CD4-positive, alpha-beta T cell (primary cell): ENCODE measurements around the gene SHCBP1L. TPM values are rescaled to one million over a fixed set of nuclear protein-coding genes. Genes with fewer than 3 reads are reported as not detected.

Source experiments
- ATAC-seq: fragments of 200-7000 bp; cut with Tn5 transposase; one replicate; pipeline ENCODE4 v1.10.0; 2022; ENCODE audit warnings: mild to moderate bottlenecking; ENCODE audit not compliant: poor library complexity
- CTCF ChIA-PET: fragments of 350-600 bp; sonication (Branson Sonifier 250); formaldehyde crosslinking; loops from one replicate; lab custom pipeline; 2021; ENCODE audit warnings: antibody characterized with exemption, inconsistent platforms; lab: Charles Lee
- POLR2A ChIA-PET: fragments of 350-600 bp; sonication (Branson Sonifier 250); formaldehyde crosslinking; loops from one replicate; lab custom pipeline; 2021; ENCODE audit warnings: antibody characterized with exemption, inconsistent platforms; lab: Charles Lee
- DNase-seq, 14 experiments: peaks; one replicate each; pipeline ENCODE4 v3.0.0-alpha.2; 2013 to 2020; ENCODE audit warnings: mixed read lengths in 2 of 14
- H3K27ac ChIP-seq, 2 donors: one replicate each; pipeline versions ENCODE4 v1.5.1 to v1.7.0; 2013; ENCODE audit warnings: low read length in 2 of 2, low read depth in 1 of 2, mild to moderate bottlenecking in 1 of 2
- H3K27me3 ChIP-seq, 2 experiments: 1 replicate in 1 of 2; 2 replicates in 1 of 2; pipeline versions ENCODE4 v1.6.1 to v1.7.0; 2013; ENCODE audit warnings: low read length in 2 of 2, control low read depth in 1 of 2, mild to moderate bottlenecking in 1 of 2, moderate library complexity in 1 of 2; ENCODE audit not compliant: insufficient read depth in 2 of 2, control insufficient read depth in 1 of 2
- H3K36me3 ChIP-seq: one replicate; pipeline ENCODE4 v1.6.1; 2013; ENCODE audit warnings: low read length, control low read depth; ENCODE audit not compliant: insufficient read depth
- H3K4me1 ChIP-seq: one replicate; pipeline ENCODE4 v1.6.1; 2013; ENCODE audit warnings: low read length, control low read depth; ENCODE audit not compliant: insufficient read depth
- H3K4me3 ChIP-seq: one replicate; pipeline ENCODE4 v1.5.1; 2013; ENCODE audit warnings: mild to moderate bottlenecking, low read length, moderate library complexity
- H3K9me3 ChIP-seq, 2 experiments: 1 replicate in 1 of 2; 2 replicates in 1 of 2; pipeline versions ENCODE4 v1.6.1 to v1.7.0; 2013; ENCODE audit warnings: low read length in 2 of 2, mild to moderate bottlenecking in 2 of 2, control low read depth in 1 of 2, moderate library complexity in 1 of 2; ENCODE audit not compliant: control insufficient read depth in 1 of 2, insufficient read depth in 1 of 2
- H3K27ac Mint-ChIP-seq: one replicate; pipeline ENCODE4 v1.8.0; 2020; ENCODE audit warnings: mixed read lengths
- H3K27me3 Mint-ChIP-seq: one replicate; pipeline ENCODE4 v1.8.0; 2021; ENCODE audit warnings: mixed read lengths
- H3K36me3 Mint-ChIP-seq: one replicate; pipeline ENCODE4 v1.8.0; 2021; ENCODE audit warnings: low read depth, mixed read lengths
- H3K4me1 Mint-ChIP-seq: one replicate; pipeline ENCODE4 v1.8.0; 2021; ENCODE audit warnings: low read depth, mixed read lengths
- H3K4me3 Mint-ChIP-seq: one replicate; pipeline ENCODE4 v1.8.0; 2020; ENCODE audit warnings: mild to moderate bottlenecking, mixed read lengths
- H3K9me3 Mint-ChIP-seq: one replicate; pipeline ENCODE4 v1.8.0; 2020; ENCODE audit warnings: mixed read lengths
- intact Hi-C, 2 experiments: fragments of 100-400 bp; cut with DNase I in 1 of 2; cut with micrococcal nuclease in 1 of 2; formaldehyde crosslinking; loops; one replicate each; pipeline versions ENCODE4 v1.15.1 to v1.9.0; 2023 to 2025; cut with DNase I, micrococcal nuclease
- total RNA-seq, 174 experiments: library from RNA in 2 of 174; stranded (reverse) in 2 of 174; gene quantifications; one replicate each; pipeline ENCODE4 v1.2.3 and lab custom pipeline; 2021 to 2026
- TF ChIP-seq, protein P1 (sequence below): fragments of 200-600 bp; IDR thresholded peaks from one replicate; pipeline ENCODE4 v1.8.0; 2022; ENCODE audit warnings: antibody characterized with exemption, mild to moderate bottlenecking

Gene SHCBP1L
- total RNA-seq, 2 experiments from 2014 or later: not detected

DNA sequence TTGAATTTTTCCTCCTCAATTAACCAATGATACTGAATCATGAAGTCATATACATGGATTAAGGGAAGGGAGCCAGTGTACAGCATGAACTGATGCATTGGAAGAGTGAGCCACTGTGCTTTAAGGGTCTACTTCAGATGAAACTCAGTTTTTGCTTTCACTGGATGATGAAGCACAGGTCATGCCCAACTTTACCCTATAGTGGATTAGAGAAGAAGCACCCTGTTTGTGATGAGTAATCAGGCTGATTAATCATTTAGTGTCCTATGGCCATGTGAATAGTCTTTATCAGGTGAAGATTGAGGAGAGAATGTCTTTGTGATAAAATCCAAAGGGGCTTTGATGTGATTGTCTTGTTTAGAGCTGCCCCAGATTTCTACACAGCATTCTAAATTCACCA is 45.5 kb upstream of the SHCBP1L start:
- no peak overlapping the region for H3K4me3 ChIP-seq
- POLR2A ChIA-PET: no interaction called here
- CTCF ChIA-PET: interaction anchor here (0.9 kb wide), 1 partner anchor 10 kb away, joined by 3 read pairs; no protein-coding TSS in a partner anchor
- Mint-ChIP-seq H3K27me3 (peaks cover 56% of the 10 kb centered on the region), H3K36me3 (no peaks in the 10 kb centered on the region), H3K4me1 (no peaks in the 10 kb centered on the region), H3K4me3 (no peak overlapping the region), H3K9me3 (no peaks in the 10 kb centered on the region), H3K27ac (no peak overlapping the region)
- no peaks in the 10 kb centered on the region for H3K4me1 ChIP-seq
- DNase-seq (no peak), ATAC-seq (no peak)
- no peaks in the 10 kb centered on the region for H3K36me3 ChIP-seq
- TF ChIP-seq, protein P1, sequence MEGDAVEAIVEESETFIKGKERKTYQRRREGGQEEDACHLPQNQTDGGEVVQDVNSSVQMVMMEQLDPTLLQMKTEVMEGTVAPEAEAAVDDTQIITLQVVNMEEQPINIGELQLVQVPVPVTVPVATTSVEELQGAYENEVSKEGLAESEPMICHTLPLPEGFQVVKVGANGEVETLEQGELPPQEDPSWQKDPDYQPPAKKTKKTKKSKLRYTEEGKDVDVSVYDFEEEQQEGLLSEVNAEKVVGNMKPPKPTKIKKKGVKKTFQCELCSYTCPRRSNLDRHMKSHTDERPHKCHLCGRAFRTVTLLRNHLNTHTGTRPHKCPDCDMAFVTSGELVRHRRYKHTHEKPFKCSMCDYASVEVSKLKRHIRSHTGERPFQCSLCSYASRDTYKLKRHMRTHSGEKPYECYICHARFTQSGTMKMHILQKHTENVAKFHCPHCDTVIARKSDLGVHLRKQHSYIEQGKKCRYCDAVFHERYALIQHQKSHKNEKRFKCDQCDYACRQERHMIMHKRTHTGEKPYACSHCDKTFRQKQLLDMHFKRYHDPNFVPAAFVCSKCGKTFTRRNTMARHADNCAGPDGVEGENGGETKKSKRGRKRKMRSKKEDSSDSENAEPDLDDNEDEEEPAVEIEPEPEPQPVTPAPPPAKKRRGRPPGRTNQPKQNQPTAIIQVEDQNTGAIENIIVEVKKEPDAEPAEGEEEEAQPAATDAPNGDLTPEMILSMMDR: no peak
- peaks cover 6 to 19% of the 10 kb centered on the region in 2 experiments for H3K27me3 ChIP-seq
- intact Hi-C loops: no loop called here
- H3K9me3 ChIP-seq: no peaks in the 10 kb centered on the region
- H3K27ac ChIP-seq: no peak overlapping the region

GRCh38 chr1:182996816-182997215 is 43.9 kb upstream of the SHCBP1L start:
- DNase-seq: no peak
- POLR2A ChIA-PET: no interaction called here
- Mint-ChIP-seq H3K9me3 (no peaks in the 10 kb centered on the region), H3K27ac (no peak overlapping the region), H3K4me3 (no peak overlapping the region), H3K36me3 (no peaks in the 10 kb centered on the region), H3K27me3 (peaks cover 62% of the 10 kb centered on the region), H3K4me1 (no peaks in the 10 kb centered on the region)
- H3K27ac ChIP-seq: no peak overlapping the region
- CTCF ChIA-PET: no interaction called here
- H3K4me3 ChIP-seq: no peak overlapping the region
- no peak for ATAC-seq
- no peaks in the 10 kb centered on the region for H3K9me3 ChIP-seq
- no peaks in the 10 kb centered on the region for H3K4me1 ChIP-seq
- no peaks in the 10 kb centered on the region for H3K36me3 ChIP-seq
- peaks cover 4 to 14% of the 10 kb centered on the region in 2 experiments for H3K27me3 ChIP-seq
- TF ChIP-seq, protein P1: no peak
- intact Hi-C loops: no loop called here

- CTCF ChIA-PET: no interaction called here
Measured at GRCh38 chr1:182995894-182996293, 42.9 kb upstream of the SHCBP1L start.

More at GRCh38 chr1:182995894-182996293, 42.9 kb upstream of the SHCBP1L start:
- no peak overlapping the region for H3K4me3 Mint-ChIP-seq
- TF ChIP-seq, protein P1: no peak
- ATAC-seq: no peak
- POLR2A ChIA-PET: no interaction called here
- Histone ChIP-seq H3K27me3 (peaks cover 3 to 16% of the 10 kb centered on the region in 2 experiments), H3K4me3 (no peak overlapping the region), H3K4me1 (no peaks in the 10 kb centered on the region), H3K36me3 (no peaks in the 10 kb centered on the region), H3K27ac (no peak overlapping the region), H3K9me3 (no peaks in the 10 kb centered on the region)
- peaks cover 61% of the 10 kb centered on the region for H3K27me3 Mint-ChIP-seq
- H3K36me3 Mint-ChIP-seq: no peaks in the 10 kb centered on the region
- no peaks in the 10 kb centered on the region for H3K4me1 Mint-ChIP-seq
- no peaks in the 10 kb centered on the region for H3K9me3 Mint-ChIP-seq
- no peak overlapping the region for H3K27ac Mint-ChIP-seq
- DNase-seq: no peak
- intact Hi-C loops: no loop called here
